Breast epithelium (tissue), 4 donors: Measurements from ENCODE around the gene SLC27A2. TPM values are rescaled to one million over a fixed set of nuclear protein-coding genes. Genes with fewer than 3 reads are reported as not detected.

ENCODE experiments used
- DNase-seq, 2 donors: peaks; one replicate each; pipeline ENCODE4 v3.0.0-alpha.2; 2019; ENCODE audit warnings: low spot score in 2 of 2
- H3K27ac ChIP-seq, 2 donors: fragments of 200-600 bp; sonication (generic) in 1 of 2; one replicate each; pipeline ENCODE4 v1.5.1; 2016 to 2019; ENCODE audit warnings: mild to moderate bottlenecking in 1 of 2
- H3K27me3 ChIP-seq, 2 donors: fragments of 200-600 bp; sonication (generic) in 1 of 2; one replicate each; pipeline versions ENCODE4 v1.5.1 to v1.6.0; 2017 to 2019; ENCODE audit warnings: control low read depth in 1 of 2, mild to moderate bottlenecking in 1 of 2
- H3K36me3 ChIP-seq: fragments of 200-600 bp; one replicate; pipeline ENCODE4 v1.5.1; 2019
- H3K4me1 ChIP-seq, 2 donors: fragments of 200-600 bp; sonication (generic); one replicate each; pipeline ENCODE4 v1.5.1; 2016 to 2019; ENCODE audit warnings: control low read depth in 1 of 2
- H3K4me3 ChIP-seq, 3 donors: fragments of 200-600 bp; sonication (generic); 1 replicate in 2 of 3; 2 replicates in 1 of 3; pipeline ENCODE4 v1.5.1; 2016 to 2019; ENCODE audit warnings: mild to moderate bottlenecking in 3 of 3, moderate library complexity in 2 of 3
- H3K9me3 ChIP-seq, 2 donors: fragments of 200-600 bp; sonication (generic) in 1 of 2; one replicate each; pipeline ENCODE4 v1.5.1; 2016 to 2019; ENCODE audit warnings: control low read depth in 1 of 2
- POLR2A ChIP-seq: fragments of 450-650 bp; IDR thresholded peaks from one replicate; pipeline ENCODE4 v1.6.1; 2016; ENCODE audit warnings: antibody characterized with exemption, mild to moderate bottlenecking, moderate library complexity
- POLR2AphosphoS5 ChIP-seq, 3 donors: sonication (generic); formaldehyde crosslinking; IDR thresholded peaks; one replicate each; pipeline ENCODE4 v1.6.1; 2017; ENCODE audit warnings: antibody characterized with exemption in 3 of 3
- intact Hi-C: fragments of 100-400 bp; cut with DNase I; formaldehyde crosslinking; loops from one replicate; pipeline ENCODE4 v1.15.1; 2023; ENCODE audit warnings: low total_unique reads
- total RNA-seq, 3 donors: library from RNA; depleted of rRNA; stranded (reverse); fragments of >200 nt; gene quantifications; one replicate each; pipeline ENCODE4 v1.1.0, GENCODE V29; 2016
- TF ChIP-seq, protein P1 (sequence below), 3 donors: fragments of 450-650 bp; IDR thresholded peaks; one replicate each; pipeline ENCODE4 v1.5.1; 2016 to 2017; ENCODE audit warnings: antibody characterized with exemption in 3 of 3, mild to moderate bottlenecking in 3 of 3, moderate library complexity in 3 of 3

SLC27A2 gene
- total RNA-seq, 3 donors from 2014 or later, result 0.96 to 5.6 (median 3.5) TPM

GRCh38 chr15:50247819-50248655 lies 66.0 kb downstream of the SLC27A2 start:
- Histone ChIP-seq H3K27ac (no peak overlapping the region), H3K9me3 (no peaks in the 10 kb centered on the region), H3K27me3 (no peaks in the 10 kb centered on the region), H3K4me3 (peak overlapping the region in 1 of 3 donors; percentile 25), H3K36me3 (no peaks in the 10 kb centered on the region), H3K4me1 (no peaks in the 10 kb centered on the region)
- no peak for DNase-seq
- intact Hi-C loops, result no loop called here
- TF ChIP-seq POLR2AphosphoS5 (IDR thresholded peaks at IDR 0.05) (no peak), POLR2A (no peak)
- TF ChIP-seq, protein P1, sequence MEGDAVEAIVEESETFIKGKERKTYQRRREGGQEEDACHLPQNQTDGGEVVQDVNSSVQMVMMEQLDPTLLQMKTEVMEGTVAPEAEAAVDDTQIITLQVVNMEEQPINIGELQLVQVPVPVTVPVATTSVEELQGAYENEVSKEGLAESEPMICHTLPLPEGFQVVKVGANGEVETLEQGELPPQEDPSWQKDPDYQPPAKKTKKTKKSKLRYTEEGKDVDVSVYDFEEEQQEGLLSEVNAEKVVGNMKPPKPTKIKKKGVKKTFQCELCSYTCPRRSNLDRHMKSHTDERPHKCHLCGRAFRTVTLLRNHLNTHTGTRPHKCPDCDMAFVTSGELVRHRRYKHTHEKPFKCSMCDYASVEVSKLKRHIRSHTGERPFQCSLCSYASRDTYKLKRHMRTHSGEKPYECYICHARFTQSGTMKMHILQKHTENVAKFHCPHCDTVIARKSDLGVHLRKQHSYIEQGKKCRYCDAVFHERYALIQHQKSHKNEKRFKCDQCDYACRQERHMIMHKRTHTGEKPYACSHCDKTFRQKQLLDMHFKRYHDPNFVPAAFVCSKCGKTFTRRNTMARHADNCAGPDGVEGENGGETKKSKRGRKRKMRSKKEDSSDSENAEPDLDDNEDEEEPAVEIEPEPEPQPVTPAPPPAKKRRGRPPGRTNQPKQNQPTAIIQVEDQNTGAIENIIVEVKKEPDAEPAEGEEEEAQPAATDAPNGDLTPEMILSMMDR (IDR thresholded peaks at IDR 0.05), result no peak

DNA sequence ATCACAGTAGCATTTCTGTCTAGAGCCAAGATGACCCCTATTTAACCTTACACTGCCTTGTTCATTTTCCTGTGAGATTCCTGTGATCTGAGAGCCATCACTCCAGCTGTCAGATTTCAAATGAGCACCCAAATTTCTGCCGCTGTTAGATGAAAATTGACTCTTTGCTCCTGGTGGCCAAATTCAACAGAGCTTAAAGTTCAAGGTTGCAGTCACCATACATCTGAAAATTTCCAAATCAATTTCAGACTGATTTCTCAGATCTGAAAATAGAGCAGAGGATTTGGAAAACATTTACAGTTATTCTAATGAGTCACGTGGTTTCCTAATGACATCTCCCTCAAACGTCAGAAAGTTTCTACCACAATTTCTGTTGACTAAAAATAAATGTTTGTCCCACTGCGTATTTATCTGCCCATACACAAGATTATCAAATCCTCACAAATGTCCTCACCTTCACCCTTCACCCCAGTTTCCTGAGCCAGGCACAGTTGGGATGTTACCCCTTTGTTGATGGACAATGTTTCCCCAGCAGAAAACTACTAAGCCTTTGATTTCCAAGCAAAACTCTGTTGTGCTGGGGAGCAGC lies 67.1 kb downstream of the SLC27A2 start:
- H3K27me3 ChIP-seq, result no peaks in the 10 kb centered on the region
- intact Hi-C loops, result no loop called here
- TF ChIP-seq, protein P1 (IDR thresholded peaks at IDR 0.05), result no peak
- no peak for TF ChIP-seq POLR2A
- TF ChIP-seq POLR2AphosphoS5 (IDR thresholded peaks at IDR 0.05), result no peak
- no peak overlapping the region for H3K4me3 ChIP-seq
- H3K27ac ChIP-seq, result no peak overlapping the region
- no peaks in the 10 kb centered on the region for H3K9me3 ChIP-seq
- no peaks in the 10 kb centered on the region for H3K4me1 ChIP-seq
- H3K36me3 ChIP-seq, result no peaks in the 10 kb centered on the region
- DNase-seq, result no peak

DNA sequence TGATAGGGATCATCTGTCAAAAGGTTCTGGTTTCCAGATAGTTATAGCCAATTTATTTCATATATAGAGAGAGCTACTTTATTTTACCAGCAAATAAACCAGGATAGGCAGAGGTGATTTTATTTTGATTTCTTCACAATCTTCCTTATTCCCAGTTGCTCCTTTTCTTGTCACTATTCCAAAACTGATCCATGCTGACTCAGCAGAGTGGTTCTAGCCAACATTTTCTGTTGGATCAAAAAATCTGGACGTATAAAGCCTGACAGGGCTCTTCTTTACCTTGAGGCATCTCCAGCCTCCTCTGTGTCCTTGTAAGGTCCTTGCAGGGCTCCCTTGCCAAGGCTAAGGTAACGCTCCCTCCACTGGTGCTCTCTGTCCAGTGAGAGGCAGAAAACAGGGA lies 67.7 kb downstream of the SLC27A2 start:
- no peaks in the 10 kb centered on the region for H3K36me3 ChIP-seq
- no peaks in the 10 kb centered on the region for H3K9me3 ChIP-seq
- no peak overlapping the region for H3K27ac ChIP-seq
- intact Hi-C loops, result no loop called here
- TF ChIP-seq POLR2AphosphoS5 (IDR thresholded peaks at IDR 0.05) (no peak), POLR2A (no peak)
- TF ChIP-seq, protein P1 (IDR thresholded peaks at IDR 0.05), result no peak
- H3K27me3 ChIP-seq, result no peaks in the 10 kb centered on the region
- H3K4me1 ChIP-seq, result no peaks in the 10 kb centered on the region
- no peak overlapping the region for H3K4me3 ChIP-seq
- no peak for DNase-seq

- Histone ChIP-seq H3K36me3 (no peaks in the 10 kb centered on the region), H3K9me3 (no peaks in the 10 kb centered on the region), H3K27me3 (no peaks in the 10 kb centered on the region), H3K27ac (no peak overlapping the region), H3K4me1 (no peaks in the 10 kb centered on the region), H3K4me3 (no peak overlapping the region)
- no peak for DNase-seq
- TF ChIP-seq POLR2A, result no peak
- no peak for TF ChIP-seq POLR2AphosphoS5 (IDR thresholded peaks at IDR 0.05)
- TF ChIP-seq, protein P1 (IDR thresholded peaks at IDR 0.05), result no peak
- intact Hi-C loops, result no loop called here
Measured at GRCh38 chr15:50250760-50251394, 68.9 kb downstream of the SLC27A2 start.
